Measurements from ENCODE around the gene KYNU. TPM values are rescaled to one million over a fixed set of nuclear protein-coding genes. Genes with fewer than 3 reads are reported as not detected.
A peak's percentile ranks its signal among the peaks of the same experiment; 100 is the strongest.

The KYNU gene
- total and polyA plus RNA-seq, 2 experiments from 2014 or later, result 7.6 to 13.1 TPM

GRCh38 chr2:142974288-142975024 is 97.0 kb downstream of the KYNU start:
- no peak for TF ChIP-seq EZH2phosphoT487 (IDR thresholded peaks at IDR 0.05; ENCODE audit: low read depth, severe bottlenecking, unreplicated experiment)
- no peak for TF ChIP-seq CTCF (IDR thresholded peaks at IDR 0.05; ENCODE audit: poor library complexity)
- TF ChIP-seq EZH2 (IDR thresholded peaks at IDR 0.05; ENCODE audit: borderline replicate concordance), result no peak
- Histone ChIP-seq H3K27me3 (no peaks in the 10 kb centered on the region), H3K4me1 (ENCODE audit: insufficient read depth) (peaks cover 15% of the 10 kb centered on the region), H2AFZ (peak overlapping the region; percentile 44), H3K79me2 (no peaks in the 10 kb centered on the region), H3K36me3 (replicated peaks; ENCODE audit: insufficient read depth, low read depth) (no peaks in the 10 kb centered on the region), H3K9me2 (replicated peaks; ENCODE audit: insufficient read depth) (no peaks in the 10 kb centered on the region), H3K27ac (peak overlapping the region; percentile 73), H3K4me3 (no peak overlapping the region), H3K9me3 (ENCODE audit: low read depth) (no peaks in the 10 kb centered on the region), H4K20me1 (ENCODE audit: insufficient read depth, poor library complexity, severe bottlenecking) (no peaks in the 10 kb centered on the region), H3K4me2 (no peak overlapping the region)
- 65% methylated on average over 3 of the region's 3 CpGs for whole genome bisulfite sequencing (ENCODE audit: low lambda C conversion rate, missing lambda C conversion rate)
- peak; percentile 31 for DNase-seq (ENCODE audit: low spot score)

- peaks cover 15% of the 10 kb centered on the region for H3K4me1 ChIP-seq (ENCODE audit: insufficient read depth)
- no peaks in the 10 kb centered on the region for H3K9me3 ChIP-seq (ENCODE audit: low read depth)
- no peaks in the 10 kb centered on the region for H3K27me3 ChIP-seq
- no peaks in the 10 kb centered on the region for H3K9me2 ChIP-seq (replicated peaks; ENCODE audit: insufficient read depth)
- no peaks in the 10 kb centered on the region for H4K20me1 ChIP-seq (ENCODE audit: insufficient read depth, poor library complexity, severe bottlenecking)
- 100% methylated on average over 1 of the region's 1 CpG for WGBS (ENCODE audit: low lambda C conversion rate, missing lambda C conversion rate)
- H2AFZ ChIP-seq, result no peak overlapping the region
- no peak overlapping the region for H3K4me2 ChIP-seq
- H3K4me3 ChIP-seq, result no peak overlapping the region
- H3K79me2 ChIP-seq, result no peaks in the 10 kb centered on the region
- H3K27ac ChIP-seq, result peak overlapping the region; percentile 73
- H3K36me3 ChIP-seq (replicated peaks; ENCODE audit: insufficient read depth, low read depth), result no peaks in the 10 kb centered on the region
- TF ChIP-seq EZH2 (IDR thresholded peaks at IDR 0.05; ENCODE audit: borderline replicate concordance) (no peak), CTCF (IDR thresholded peaks at IDR 0.05; ENCODE audit: poor library complexity) (no peak), EZH2phosphoT487 (IDR thresholded peaks at IDR 0.05; ENCODE audit: low read depth, severe bottlenecking, unreplicated experiment) (no peak)
- no peak for DNase-seq (ENCODE audit: low spot score)
Observed at GRCh38 chr2:142975239-142975638, 97.8 kb downstream of the KYNU start.

GRCh38 chr2:142980246-142981068 is 103.0 kb downstream of the KYNU start:
- H3K36me3 ChIP-seq (replicated peaks; ENCODE audit: insufficient read depth, low read depth), result no peaks in the 10 kb centered on the region
- no peaks in the 10 kb centered on the region for H3K79me2 ChIP-seq
- H3K27me3 ChIP-seq, result no peaks in the 10 kb centered on the region
- H3K4me1 ChIP-seq (ENCODE audit: insufficient read depth), result peaks cover 9% of the 10 kb centered on the region
- H3K4me2 ChIP-seq, result no peak overlapping the region
- H3K9me2 ChIP-seq (replicated peaks; ENCODE audit: insufficient read depth), result no peaks in the 10 kb centered on the region
- H4K20me1 ChIP-seq (ENCODE audit: insufficient read depth, poor library complexity, severe bottlenecking), result no peaks in the 10 kb centered on the region
- no peak overlapping the region for H2AFZ ChIP-seq
- peak overlapping the region; percentile 21 for H3K27ac ChIP-seq
- peak; percentile 48 for DNase-seq (ENCODE audit: low spot score)
- TF ChIP-seq EZH2phosphoT487 (IDR thresholded peaks at IDR 0.05; ENCODE audit: low read depth, severe bottlenecking, unreplicated experiment), result no peak
- TF ChIP-seq EZH2 (IDR thresholded peaks at IDR 0.05; ENCODE audit: borderline replicate concordance), result no peak
- TF ChIP-seq CTCF (IDR thresholded peaks at IDR 0.05; ENCODE audit: poor library complexity), result peak; percentile 76
- no peak overlapping the region for H3K4me3 ChIP-seq
- H3K9me3 ChIP-seq (ENCODE audit: low read depth), result no peaks in the 10 kb centered on the region

All from hepatocyte (in vitro differentiated cells).